SK-N-SH treated with all-trans-retinoic acid at 6 μM for 48 hours (cell line): ENCODE data around the gene HES5.

Experiments
- ARNTL ChIP-seq: fragments of 450-650 bp; formaldehyde crosslinking; IDR thresholded peaks from 2 replicates; pipeline ENCODE4 v1.5.0; 2020; ENCODE audit warnings: low read depth, mild to moderate bottlenecking, moderate library complexity, borderline replicate concordance
- OSR1 ChIP-seq: fragments of 250-450 bp; sonication (Bioruptor Pico); IDR thresholded peaks from 2 replicates; pipeline ENCODE4 v1.8.0; 2022; ENCODE audit warnings: moderate library complexity, mild to moderate bottlenecking, inconsistent platforms
- PPARA ChIP-seq: fragments of 250-450 bp; sonication (Bioruptor Pico); IDR thresholded peaks from 2 replicates; pipeline ENCODE4 v1.5.0; 2020; ENCODE audit warnings: mild to moderate bottlenecking, borderline replicate concordance
- ZFP30 ChIP-seq: fragments of 450-650 bp; formaldehyde crosslinking; IDR thresholded peaks from 2 replicates; pipeline ENCODE4 v1.5.0; 2022; ENCODE audit warnings: mild to moderate bottlenecking, moderate library complexity
- TF ChIP-seq, protein P1 (sequence below): fragments of 250-450 bp; sonication (Bioruptor Pico); IDR thresholded peaks from 2 replicates; pipeline ENCODE4 v1.8.0; 2020; ENCODE audit warnings: mild to moderate bottlenecking, moderate library complexity, borderline replicate concordance
- TF ChIP-seq, protein P2 (sequence below): fragments of 250-450 bp; sonication (Bioruptor Pico); IDR thresholded peaks from 2 replicates; pipeline ENCODE4 v1.5.1; 2020; ENCODE audit warnings: low read depth, mild to moderate bottlenecking, moderate library complexity
- TF ChIP-seq, protein P3 (sequence below): fragments of 250-450 bp; sonication (Bioruptor Pico); IDR thresholded peaks from 2 replicates; pipeline ENCODE4 v1.5.1; 2021; ENCODE audit warnings: mild to moderate bottlenecking, moderate library complexity

DNA sequence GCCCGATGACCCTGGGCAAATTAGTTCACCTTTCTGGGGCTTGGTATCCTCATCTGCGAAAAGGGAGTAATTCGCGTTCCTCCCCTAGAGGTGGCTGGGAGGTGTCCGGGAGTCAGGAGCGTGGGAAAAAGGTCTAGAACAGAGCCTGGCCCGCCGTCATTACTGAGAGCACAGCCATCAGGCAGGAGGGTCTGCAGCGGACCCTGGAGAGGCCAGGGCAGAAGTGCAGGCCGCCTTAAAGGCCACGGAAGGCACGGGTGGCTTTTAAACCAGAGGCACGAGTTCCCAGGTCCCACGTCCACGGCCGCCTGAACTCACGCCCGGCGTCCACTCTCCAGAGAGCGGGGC, 4.5 kb downstream of the HES5 start:
- TF ChIP-seq PPARA (CRISPR knock-in tag) = no peak
- no peak for TF ChIP-seq ZFP30
- TF ChIP-seq, protein P1, sequence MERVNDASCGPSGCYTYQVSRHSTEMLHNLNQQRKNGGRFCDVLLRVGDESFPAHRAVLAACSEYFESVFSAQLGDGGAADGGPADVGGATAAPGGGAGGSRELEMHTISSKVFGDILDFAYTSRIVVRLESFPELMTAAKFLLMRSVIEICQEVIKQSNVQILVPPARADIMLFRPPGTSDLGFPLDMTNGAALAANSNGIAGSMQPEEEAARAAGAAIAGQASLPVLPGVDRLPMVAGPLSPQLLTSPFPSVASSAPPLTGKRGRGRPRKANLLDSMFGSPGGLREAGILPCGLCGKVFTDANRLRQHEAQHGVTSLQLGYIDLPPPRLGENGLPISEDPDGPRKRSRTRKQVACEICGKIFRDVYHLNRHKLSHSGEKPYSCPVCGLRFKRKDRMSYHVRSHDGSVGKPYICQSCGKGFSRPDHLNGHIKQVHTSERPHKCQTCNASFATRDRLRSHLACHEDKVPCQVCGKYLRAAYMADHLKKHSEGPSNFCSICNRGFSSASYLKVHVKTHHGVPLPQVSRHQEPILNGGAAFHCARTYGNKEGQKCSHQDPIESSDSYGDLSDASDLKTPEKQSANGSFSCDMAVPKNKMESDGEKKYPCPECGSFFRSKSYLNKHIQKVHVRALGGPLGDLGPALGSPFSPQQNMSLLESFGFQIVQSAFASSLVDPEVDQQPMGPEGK (CRISPR knock-in tag) = no peak
- no peak for TF ChIP-seq ARNTL (CRISPR knock-in tag)
- TF ChIP-seq OSR1 (CRISPR knock-in tag) = no peak
- TF ChIP-seq, protein P2, sequence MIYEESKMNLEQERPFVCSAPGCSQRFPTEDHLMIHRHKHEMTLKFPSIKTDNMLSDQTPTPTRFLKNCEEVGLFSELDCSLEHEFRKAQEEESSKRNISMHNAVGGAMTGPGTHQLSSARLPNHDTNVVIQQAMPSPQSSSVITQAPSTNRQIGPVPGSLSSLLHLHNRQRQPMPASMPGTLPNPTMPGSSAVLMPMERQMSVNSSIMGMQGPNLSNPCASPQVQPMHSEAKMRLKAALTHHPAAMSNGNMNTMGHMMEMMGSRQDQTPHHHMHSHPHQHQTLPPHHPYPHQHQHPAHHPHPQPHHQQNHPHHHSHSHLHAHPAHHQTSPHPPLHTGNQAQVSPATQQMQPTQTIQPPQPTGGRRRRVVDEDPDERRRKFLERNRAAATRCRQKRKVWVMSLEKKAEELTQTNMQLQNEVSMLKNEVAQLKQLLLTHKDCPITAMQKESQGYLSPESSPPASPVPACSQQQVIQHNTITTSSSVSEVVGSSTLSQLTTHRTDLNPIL (CRISPR knock-in tag) = no peak
- TF ChIP-seq, protein P3, sequence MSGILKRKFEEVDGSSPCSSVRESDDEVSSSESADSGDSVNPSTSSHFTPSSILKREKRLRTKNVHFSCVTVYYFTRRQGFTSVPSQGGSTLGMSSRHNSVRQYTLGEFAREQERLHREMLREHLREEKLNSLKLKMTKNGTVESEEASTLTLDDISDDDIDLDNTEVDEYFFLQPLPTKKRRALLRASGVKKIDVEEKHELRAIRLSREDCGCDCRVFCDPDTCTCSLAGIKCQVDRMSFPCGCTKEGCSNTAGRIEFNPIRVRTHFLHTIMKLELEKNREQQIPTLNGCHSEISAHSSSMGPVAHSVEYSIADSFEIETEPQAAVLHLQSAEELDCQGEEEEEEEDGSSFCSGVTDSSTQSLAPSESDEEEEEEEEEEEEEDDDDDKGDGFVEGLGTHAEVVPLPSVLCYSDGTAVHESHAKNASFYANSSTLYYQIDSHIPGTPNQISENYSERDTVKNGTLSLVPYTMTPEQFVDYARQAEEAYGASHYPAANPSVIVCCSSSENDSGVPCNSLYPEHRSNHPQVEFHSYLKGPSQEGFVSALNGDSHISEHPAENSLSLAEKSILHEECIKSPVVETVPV (CRISPR knock-in tag) = no peak
